Measurements from ENCODE around the gene ARHGEF26.

ARHGEF26 gene

GRCh38 chr3:154098376-154098775, 22.8 kb upstream of the ARHGEF26 start:
- TF ChIP-seq, protein P1, sequence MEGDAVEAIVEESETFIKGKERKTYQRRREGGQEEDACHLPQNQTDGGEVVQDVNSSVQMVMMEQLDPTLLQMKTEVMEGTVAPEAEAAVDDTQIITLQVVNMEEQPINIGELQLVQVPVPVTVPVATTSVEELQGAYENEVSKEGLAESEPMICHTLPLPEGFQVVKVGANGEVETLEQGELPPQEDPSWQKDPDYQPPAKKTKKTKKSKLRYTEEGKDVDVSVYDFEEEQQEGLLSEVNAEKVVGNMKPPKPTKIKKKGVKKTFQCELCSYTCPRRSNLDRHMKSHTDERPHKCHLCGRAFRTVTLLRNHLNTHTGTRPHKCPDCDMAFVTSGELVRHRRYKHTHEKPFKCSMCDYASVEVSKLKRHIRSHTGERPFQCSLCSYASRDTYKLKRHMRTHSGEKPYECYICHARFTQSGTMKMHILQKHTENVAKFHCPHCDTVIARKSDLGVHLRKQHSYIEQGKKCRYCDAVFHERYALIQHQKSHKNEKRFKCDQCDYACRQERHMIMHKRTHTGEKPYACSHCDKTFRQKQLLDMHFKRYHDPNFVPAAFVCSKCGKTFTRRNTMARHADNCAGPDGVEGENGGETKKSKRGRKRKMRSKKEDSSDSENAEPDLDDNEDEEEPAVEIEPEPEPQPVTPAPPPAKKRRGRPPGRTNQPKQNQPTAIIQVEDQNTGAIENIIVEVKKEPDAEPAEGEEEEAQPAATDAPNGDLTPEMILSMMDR (IDR thresholded peaks at IDR 0.05; ENCODE audit: unreplicated experiment in 3 of 3): no peak
- Mint-ChIP-seq H3K4me1 (no peaks in the 10 kb centered on the region), H3K27ac (no peak overlapping the region), H3K36me3 (ENCODE audit: low read depth) (no peaks in the 10 kb centered on the region), H3K9me3 (no peaks in the 10 kb centered on the region), H3K4me3 (no peak overlapping the region), H3K27me3 (ENCODE audit: low read depth) (no peaks in the 10 kb centered on the region)

GRCh38 chr3:154100556-154100955, 20.6 kb upstream of the ARHGEF26 start:
- Mint-ChIP-seq H3K4me1 (no peaks in the 10 kb centered on the region), H3K27me3 (ENCODE audit: low read depth) (no peaks in the 10 kb centered on the region), H3K36me3 (ENCODE audit: low read depth) (no peaks in the 10 kb centered on the region), H3K27ac (no peak overlapping the region), H3K9me3 (no peaks in the 10 kb centered on the region), H3K4me3 (no peak overlapping the region)
- TF ChIP-seq, protein P1 (IDR thresholded peaks at IDR 0.05; ENCODE audit: unreplicated experiment in 3 of 3): no peak

DNA sequence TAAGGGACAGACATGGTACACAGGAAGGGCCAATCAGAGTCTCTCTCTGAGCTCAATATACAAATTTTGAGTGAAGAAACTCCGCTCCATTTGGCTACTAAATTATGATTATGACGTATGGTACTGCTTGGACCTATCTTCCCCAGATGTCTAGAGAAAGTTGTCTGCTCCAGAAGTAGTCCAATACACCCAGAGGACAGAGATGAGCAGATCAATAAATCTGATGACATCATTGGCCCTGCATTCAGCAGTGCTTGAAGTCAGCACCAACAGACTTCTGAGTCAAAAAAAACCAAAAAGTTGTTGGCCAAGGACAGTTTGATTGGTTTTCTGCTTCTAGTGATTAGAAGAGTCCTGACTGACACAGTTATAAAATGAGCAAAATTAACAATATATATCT, 19.9 kb upstream of the ARHGEF26 start:
- H3K36me3 Mint-ChIP-seq (ENCODE audit: low read depth): no peaks in the 10 kb centered on the region
- H3K4me1 Mint-ChIP-seq: no peaks in the 10 kb centered on the region
- TF ChIP-seq, protein P1 (IDR thresholded peaks at IDR 0.05; ENCODE audit: unreplicated experiment in 3 of 3): no peak
- no peak overlapping the region for H3K4me3 Mint-ChIP-seq
- H3K27me3 Mint-ChIP-seq (ENCODE audit: low read depth): no peaks in the 10 kb centered on the region
- H3K9me3 Mint-ChIP-seq: no peaks in the 10 kb centered on the region
- H3K27ac Mint-ChIP-seq: no peak overlapping the region

DNA sequence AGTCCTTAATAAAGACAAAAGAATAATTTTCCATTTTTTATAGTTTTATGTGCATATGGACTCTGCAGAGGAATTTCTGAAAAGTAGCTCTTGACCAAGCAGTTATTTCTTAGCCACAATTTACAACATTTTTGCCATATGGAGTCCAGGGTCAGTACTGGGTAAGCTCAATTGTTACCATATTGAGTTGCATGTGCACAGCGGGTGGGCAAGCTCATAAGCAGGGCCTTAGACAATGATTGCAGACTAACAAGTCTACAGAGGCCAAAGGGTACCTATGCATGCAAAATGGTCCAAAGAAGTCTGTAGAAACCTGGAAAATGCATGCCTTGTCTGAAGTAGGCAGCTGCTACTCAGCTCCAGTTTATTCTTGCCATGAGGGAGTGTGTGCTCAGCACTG, 19.0 kb upstream of the ARHGEF26 start:
- no peak overlapping the region for H3K27ac Mint-ChIP-seq
- H3K4me3 Mint-ChIP-seq: no peak overlapping the region
- H3K9me3 Mint-ChIP-seq: no peaks in the 10 kb centered on the region
- H3K27me3 Mint-ChIP-seq (ENCODE audit: low read depth): no peaks in the 10 kb centered on the region
- H3K36me3 Mint-ChIP-seq (ENCODE audit: low read depth): no peaks in the 10 kb centered on the region
- TF ChIP-seq, protein P1 (IDR thresholded peaks at IDR 0.05; ENCODE audit: unreplicated experiment in 3 of 3): no peak
- no peaks in the 10 kb centered on the region for H3K4me1 Mint-ChIP-seq

DNA sequence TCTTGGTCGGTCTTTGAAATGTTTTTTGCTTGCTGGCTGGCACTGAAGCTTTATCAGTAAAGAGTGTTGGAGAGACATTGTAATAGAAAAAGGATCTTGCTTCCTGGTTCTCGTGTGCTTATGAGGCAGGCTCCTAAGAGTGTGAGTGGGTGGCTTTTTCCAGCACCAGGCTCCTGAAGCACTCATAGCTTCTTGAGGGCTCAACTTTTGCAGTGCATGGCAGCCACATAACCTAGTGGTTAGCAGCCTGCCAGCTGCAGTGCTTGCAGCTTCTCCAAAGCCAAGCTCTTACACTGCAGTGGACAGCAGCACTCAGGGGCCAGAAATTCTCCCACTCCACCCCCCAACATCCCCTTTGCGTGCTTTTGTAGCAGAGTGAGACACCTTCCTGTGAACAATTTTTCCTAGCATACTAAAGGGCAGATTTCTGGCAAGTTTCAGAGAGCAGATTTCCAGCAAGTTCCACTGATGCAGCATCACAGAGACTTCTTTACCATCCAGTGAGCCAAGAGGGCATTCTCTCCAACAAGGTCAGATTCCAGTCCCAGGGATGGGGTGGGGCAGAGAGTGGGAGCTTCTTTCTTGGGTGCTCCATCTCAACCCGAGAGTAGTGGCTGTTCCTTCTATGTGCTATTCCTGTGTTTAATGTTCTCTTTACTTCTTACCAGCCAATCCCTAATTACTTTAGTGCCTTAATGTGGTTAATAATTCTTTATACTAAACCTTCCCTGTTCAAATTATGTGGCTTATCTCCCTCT, 15.8 kb upstream of the ARHGEF26 start:
- no peak overlapping the region for H3K4me3 Mint-ChIP-seq
- H3K4me1 Mint-ChIP-seq: no peaks in the 10 kb centered on the region
- H3K36me3 Mint-ChIP-seq (ENCODE audit: low read depth): no peaks in the 10 kb centered on the region
- TF ChIP-seq, protein P1 (IDR thresholded peaks at IDR 0.05; ENCODE audit: unreplicated experiment in 3 of 3): no peak
- no peak overlapping the region for H3K27ac Mint-ChIP-seq
- H3K9me3 Mint-ChIP-seq: no peaks in the 10 kb centered on the region
- no peaks in the 10 kb centered on the region for H3K27me3 Mint-ChIP-seq (ENCODE audit: low read depth)

- H3K4me3 Mint-ChIP-seq: no peak overlapping the region
- H3K36me3 Mint-ChIP-seq (ENCODE audit: low read depth): no peaks in the 10 kb centered on the region
- TF ChIP-seq, protein P1 (IDR thresholded peaks at IDR 0.05; ENCODE audit: unreplicated experiment in 3 of 3): no peak
- no peaks in the 10 kb centered on the region for H3K4me1 Mint-ChIP-seq
- H3K9me3 Mint-ChIP-seq: no peaks in the 10 kb centered on the region
- no peaks in the 10 kb centered on the region for H3K27me3 Mint-ChIP-seq (ENCODE audit: low read depth)
- no peak overlapping the region for H3K27ac Mint-ChIP-seq
Observed at GRCh38 chr3:154111365-154111935, 9.7 kb upstream of the ARHGEF26 start.
